Stimulated activated CD8-positive, alpha-beta memory T cell treated with anti-CD3 and anti-CD28 coated beads, Interleukin-15, amount 100 ng/mL, for 1 hour (primary cell): ENCODE results near the gene CFAP97.

ENCODE experiments used
- DNase-seq: peaks from one replicate; pipeline ENCODE4 v3.0.0-alpha.2; 2020; ENCODE audit warnings: low read depth

The CFAP97 gene

DNA sequence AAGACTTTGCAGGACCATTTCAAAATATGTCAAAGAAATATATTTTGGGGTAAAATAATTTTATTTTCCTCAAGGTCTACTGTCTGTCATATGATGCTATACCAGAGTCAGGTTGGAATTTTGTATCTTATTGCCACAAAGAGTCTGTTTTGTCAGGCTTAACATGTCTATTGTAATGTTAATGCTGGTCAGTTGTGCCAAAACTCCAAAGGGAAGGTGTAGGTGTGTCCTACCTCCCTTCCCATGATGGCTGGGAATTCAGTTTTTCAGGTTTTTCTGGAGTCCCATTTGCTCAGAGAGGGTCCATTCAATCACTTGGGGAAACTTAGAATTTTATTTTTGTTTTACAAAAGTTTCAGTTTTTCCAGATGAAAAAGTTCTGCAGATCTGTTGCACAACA, 94.1 kb downstream of the CFAP97 start:
- no peak for DNase-seq
